Measurements from ENCODE around the gene SLC22A4.

Gene SLC22A4

DNA sequence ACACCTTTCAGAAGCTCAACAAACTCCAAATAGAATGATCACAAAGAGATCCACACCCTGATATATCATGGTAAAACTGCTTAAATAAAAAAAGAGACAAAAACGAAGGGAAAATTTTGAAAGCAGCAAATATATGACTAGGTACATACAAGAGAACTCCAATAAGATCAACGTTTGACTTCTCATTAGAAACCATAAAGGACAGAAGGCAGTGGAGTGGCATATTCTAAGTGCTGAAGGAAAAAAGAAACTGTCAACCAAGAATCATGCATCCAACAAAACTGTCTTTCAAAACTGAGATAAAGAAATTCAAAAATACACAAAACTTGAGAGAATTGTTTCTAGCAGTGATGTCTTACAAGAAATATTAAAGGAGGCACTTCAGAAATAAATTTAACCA lies 11.2 kb downstream of the SLC22A4 start:
- TF ChIP-seq, protein P1, sequence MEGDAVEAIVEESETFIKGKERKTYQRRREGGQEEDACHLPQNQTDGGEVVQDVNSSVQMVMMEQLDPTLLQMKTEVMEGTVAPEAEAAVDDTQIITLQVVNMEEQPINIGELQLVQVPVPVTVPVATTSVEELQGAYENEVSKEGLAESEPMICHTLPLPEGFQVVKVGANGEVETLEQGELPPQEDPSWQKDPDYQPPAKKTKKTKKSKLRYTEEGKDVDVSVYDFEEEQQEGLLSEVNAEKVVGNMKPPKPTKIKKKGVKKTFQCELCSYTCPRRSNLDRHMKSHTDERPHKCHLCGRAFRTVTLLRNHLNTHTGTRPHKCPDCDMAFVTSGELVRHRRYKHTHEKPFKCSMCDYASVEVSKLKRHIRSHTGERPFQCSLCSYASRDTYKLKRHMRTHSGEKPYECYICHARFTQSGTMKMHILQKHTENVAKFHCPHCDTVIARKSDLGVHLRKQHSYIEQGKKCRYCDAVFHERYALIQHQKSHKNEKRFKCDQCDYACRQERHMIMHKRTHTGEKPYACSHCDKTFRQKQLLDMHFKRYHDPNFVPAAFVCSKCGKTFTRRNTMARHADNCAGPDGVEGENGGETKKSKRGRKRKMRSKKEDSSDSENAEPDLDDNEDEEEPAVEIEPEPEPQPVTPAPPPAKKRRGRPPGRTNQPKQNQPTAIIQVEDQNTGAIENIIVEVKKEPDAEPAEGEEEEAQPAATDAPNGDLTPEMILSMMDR (IDR thresholded peaks at IDR 0.05), result no peak
- TF ChIP-seq ZFX (IDR thresholded peaks at IDR 0.05; ENCODE audit: borderline replicate concordance), result no peak
- H3K27ac ChIP-seq, result no peak overlapping the region

DNA sequence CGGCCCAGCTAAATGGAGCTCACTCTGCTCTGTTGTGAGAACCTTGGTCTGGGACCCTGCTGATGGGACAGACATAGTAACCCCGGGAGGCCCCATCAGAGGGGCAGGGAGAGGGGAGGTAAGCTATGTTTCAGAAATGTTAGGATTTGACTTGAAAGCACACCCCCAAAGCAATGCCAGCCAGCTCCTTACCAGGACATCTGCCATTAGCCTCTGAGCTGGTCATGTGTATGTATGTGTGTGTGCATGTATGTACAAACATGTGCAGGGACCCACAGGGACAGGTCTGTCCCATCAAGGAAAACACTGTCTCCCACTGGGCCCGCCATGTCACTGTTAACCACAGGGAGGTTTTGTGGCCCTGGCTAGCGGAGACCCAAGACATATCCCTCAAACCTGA lies 14.5 kb downstream of the SLC22A4 start:
- H3K27ac ChIP-seq, result no peak overlapping the region
- no peak for TF ChIP-seq ZFX (IDR thresholded peaks at IDR 0.05; ENCODE audit: borderline replicate concordance)
- TF ChIP-seq, protein P1 (IDR thresholded peaks at IDR 0.05), result no peak

DNA sequence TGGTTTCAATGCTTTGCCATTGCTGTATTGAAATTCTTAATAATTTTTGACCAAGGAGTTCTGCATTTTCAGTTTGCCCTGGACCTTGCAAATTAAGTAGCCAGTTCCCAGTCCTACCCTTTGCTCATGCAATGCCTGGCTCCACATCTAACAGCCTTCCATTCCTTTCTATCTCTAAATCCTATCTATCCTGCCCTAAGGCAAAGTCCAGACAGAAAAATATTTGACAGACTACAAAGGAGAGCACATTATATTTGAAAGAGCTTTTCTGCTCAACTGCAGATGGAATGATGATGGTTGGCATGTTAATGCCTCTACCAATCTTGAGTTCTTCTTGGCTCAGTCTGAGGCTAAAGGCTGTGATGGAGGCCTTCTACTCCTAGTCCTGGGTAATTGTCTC lies 15.5 kb downstream of the SLC22A4 start:
- H3K27ac ChIP-seq, result no peak overlapping the region
- TF ChIP-seq, protein P1 (IDR thresholded peaks at IDR 0.05), result no peak
- no peak for TF ChIP-seq ZFX (IDR thresholded peaks at IDR 0.05; ENCODE audit: borderline replicate concordance)

DNA sequence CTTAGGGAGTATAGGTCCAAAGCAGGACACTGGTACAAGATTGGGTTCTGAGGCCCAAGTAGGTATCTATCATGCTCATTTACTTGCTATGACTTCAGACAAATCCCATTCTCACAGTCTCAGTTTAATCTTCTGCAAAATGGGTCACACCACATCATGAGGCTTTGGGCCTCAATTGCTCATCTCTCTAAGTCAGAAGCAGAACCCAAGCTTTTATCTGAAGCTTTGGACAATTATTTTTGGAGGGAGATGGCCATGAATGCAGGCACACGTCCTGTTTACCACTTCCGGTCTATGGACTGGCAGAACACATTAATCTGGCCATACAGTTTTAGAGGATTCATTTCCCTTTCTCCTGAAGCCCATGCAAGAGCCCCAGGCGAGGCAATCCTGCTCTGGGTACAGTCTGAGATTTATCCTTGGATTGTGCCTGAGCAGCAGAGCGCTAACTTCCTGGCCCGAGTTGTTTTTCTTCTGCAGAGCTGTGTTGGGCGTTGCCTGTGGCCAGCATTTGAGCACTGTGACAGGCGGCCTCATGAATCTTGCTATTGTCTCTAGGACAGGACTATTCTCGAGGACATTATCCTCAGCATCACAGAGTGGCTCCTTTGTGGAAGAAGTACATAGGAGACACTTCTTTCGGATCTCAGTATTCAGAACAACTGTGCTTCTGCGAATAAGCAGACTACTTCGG lies 16.1 kb downstream of the SLC22A4 start:
- no peak overlapping the region for H3K27ac ChIP-seq
- TF ChIP-seq, protein P1 (IDR thresholded peaks at IDR 0.05), result no peak
- TF ChIP-seq ZFX (IDR thresholded peaks at IDR 0.05; ENCODE audit: borderline replicate concordance), result no peak

DNA sequence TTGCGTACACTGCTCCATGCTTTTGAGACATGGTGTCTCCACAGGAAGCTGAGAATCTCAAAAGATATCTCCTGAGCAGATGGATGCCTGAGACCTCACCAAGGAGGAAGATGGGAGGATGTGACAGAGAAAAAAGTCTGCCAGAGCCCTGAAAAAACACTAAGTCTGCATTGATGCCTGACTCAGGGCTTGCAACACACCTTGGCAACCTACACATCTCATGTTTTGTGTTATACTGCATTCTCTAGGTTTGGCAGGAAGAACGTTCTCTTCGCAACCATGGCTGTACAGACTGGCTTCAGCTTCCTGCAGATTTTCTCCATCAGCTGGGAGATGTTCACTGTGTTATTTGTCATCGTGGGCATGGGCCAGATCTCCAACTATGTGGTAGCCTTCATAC lies 19.2 kb downstream of the SLC22A4 start:
- no peak for TF ChIP-seq ZFX (IDR thresholded peaks at IDR 0.05; ENCODE audit: borderline replicate concordance)
- TF ChIP-seq, protein P1 (IDR thresholded peaks at IDR 0.05), result no peak
- no peak overlapping the region for H3K27ac ChIP-seq

DNA sequence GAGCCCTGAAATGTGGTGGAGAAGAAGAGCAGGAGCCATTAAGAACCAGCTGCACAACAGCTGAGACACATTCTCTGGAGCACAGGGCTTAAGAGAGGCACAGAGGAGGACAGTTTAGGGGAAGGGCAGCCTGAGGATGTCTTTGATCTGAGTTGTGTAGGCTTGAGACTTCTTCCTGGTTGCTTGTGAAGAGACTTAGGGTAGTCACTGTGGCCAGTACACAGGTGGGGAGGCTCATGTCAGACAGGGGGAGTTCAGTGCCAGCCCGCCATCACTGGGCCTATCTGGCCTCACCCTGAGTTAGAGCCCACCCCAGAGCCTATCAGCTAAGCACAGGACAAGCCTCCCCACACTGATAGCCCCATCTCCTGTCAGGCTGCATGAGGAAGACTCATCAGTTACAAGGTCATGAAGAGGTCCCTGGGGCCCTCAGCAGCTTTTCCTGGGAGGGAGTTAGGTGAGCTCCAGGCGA lies 19.8 kb downstream of the SLC22A4 start:
- H3K27ac ChIP-seq, result no peak overlapping the region
- TF ChIP-seq ZFX (IDR thresholded peaks at IDR 0.05; ENCODE audit: borderline replicate concordance), result no peak
- TF ChIP-seq, protein P1 (IDR thresholded peaks at IDR 0.05), result no peak

DNA sequence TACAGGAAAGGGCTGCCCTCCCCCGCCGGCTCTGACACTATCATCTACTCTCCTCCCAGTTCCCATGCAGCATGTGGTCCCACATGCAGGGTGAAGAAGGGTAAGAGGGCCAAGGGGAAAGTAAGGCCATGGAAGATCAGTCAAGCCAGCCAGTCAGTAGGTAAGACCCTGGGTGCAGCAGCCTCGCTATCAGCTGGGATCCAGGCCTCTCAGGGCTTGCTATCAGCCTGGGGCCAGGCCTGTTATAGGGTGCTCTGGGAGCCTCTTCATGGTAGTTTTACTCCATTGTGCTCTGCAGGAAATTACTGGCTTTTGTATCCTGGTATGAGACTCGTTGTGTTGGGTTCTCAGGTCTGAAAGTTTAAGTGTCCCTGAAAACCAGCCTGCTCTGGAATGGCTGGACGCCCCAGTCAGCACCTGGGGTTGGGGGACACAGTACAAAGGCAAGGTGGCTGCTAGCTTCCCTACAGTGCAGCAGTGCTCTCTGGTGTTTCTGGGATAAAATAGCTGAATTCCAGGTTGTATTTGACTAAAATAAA lies 21.4 kb downstream of the SLC22A4 start:
- no peak for TF ChIP-seq ZFX (IDR thresholded peaks at IDR 0.05; ENCODE audit: borderline replicate concordance)
- TF ChIP-seq, protein P1 (IDR thresholded peaks at IDR 0.05), result no peak
- no peak overlapping the region for H3K27ac ChIP-seq

Measured in 22Rv1 (cell line).